Breast epithelium (tissue), 3 donors: ENCODE data around the gene ARL3.
A peak's percentile ranks its signal among the peaks of the same experiment; 100 is the strongest.

Source experiments
- POLR2A ChIP-seq: fragments of 450-650 bp; IDR thresholded peaks from one replicate; pipeline ENCODE4 v1.6.1; 2016; ENCODE audit warnings: antibody characterized with exemption, mild to moderate bottlenecking, moderate library complexity
- POLR2AphosphoS5 ChIP-seq, 3 donors: sonication (generic); formaldehyde crosslinking; IDR thresholded peaks; one replicate each; pipeline ENCODE4 v1.6.1; 2017; ENCODE audit warnings: antibody characterized with exemption in 3 of 3
- TF ChIP-seq, protein P1 (sequence below), 3 donors: fragments of 450-650 bp; IDR thresholded peaks; one replicate each; pipeline ENCODE4 v1.5.1; 2016 to 2017; ENCODE audit warnings: antibody characterized with exemption in 3 of 3, mild to moderate bottlenecking in 3 of 3, moderate library complexity in 3 of 3

DNA sequence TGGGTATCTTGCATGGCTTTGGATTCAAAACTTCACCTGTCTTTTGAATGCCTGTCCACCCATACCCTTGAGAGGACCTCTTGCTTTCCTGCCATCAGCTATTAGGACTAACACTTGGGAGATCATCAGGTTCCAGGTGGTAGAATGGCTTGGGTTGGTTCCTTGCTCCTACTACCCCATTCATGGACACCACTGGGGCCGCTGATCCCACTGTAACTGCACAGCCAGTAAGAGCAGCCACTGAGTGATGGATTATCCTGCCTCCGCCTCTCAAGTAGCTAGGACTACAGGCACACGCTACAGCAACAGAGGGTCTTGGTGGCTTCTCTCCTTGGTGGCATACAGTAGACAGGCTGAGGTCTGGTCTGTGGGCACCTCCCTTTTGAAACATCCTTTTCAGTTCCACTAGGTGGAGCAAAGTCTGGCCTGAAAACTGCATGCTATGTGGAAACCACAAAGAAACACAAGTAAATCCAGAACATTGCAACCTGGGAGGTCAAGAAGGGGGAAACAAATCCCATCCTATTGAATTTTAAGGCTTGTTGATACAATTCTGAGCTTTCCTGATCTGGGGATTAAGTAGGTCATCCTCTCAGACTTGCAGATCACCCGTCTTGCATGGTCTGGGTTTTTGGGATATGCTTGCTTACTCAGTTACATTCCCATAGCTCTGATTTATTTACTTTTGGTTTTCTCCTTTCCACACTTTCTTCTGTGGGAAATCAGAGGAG is 38.9 kb upstream of the ARL3 start:
- TF ChIP-seq, protein P1, sequence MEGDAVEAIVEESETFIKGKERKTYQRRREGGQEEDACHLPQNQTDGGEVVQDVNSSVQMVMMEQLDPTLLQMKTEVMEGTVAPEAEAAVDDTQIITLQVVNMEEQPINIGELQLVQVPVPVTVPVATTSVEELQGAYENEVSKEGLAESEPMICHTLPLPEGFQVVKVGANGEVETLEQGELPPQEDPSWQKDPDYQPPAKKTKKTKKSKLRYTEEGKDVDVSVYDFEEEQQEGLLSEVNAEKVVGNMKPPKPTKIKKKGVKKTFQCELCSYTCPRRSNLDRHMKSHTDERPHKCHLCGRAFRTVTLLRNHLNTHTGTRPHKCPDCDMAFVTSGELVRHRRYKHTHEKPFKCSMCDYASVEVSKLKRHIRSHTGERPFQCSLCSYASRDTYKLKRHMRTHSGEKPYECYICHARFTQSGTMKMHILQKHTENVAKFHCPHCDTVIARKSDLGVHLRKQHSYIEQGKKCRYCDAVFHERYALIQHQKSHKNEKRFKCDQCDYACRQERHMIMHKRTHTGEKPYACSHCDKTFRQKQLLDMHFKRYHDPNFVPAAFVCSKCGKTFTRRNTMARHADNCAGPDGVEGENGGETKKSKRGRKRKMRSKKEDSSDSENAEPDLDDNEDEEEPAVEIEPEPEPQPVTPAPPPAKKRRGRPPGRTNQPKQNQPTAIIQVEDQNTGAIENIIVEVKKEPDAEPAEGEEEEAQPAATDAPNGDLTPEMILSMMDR (IDR thresholded peaks at IDR 0.05), result peak in 2 of 3 donors; percentile 52 to 67
- TF ChIP-seq POLR2A, result no peak
- peak in 2 of 3 donors; percentile 26 to 38 for TF ChIP-seq POLR2AphosphoS5 (IDR thresholded peaks at IDR 0.05)
